Measurements from ENCODE around the gene MCTP1.

MCTP1 gene

GRCh38 chr5:95222836-95223235, 62.1 kb downstream of the MCTP1 start:
- Mint-ChIP-seq H3K27ac (no peak overlapping the region), H3K4me1 (peaks cover 16% of the 10 kb centered on the region), H3K4me3 (no peak overlapping the region), H3K36me3 (ENCODE audit: low read depth) (no peaks in the 10 kb centered on the region), H3K9me3 (no peaks in the 10 kb centered on the region), H3K27me3 (ENCODE audit: low read depth) (no peaks in the 10 kb centered on the region)
- no peak for TF ChIP-seq CTCF (IDR thresholded peaks at IDR 0.05; ENCODE audit: unreplicated experiment in 3 of 3)

GRCh38 chr5:95221234-95221633, 63.7 kb downstream of the MCTP1 start:
- H3K36me3 Mint-ChIP-seq (ENCODE audit: low read depth), result no peaks in the 10 kb centered on the region
- TF ChIP-seq CTCF (IDR thresholded peaks at IDR 0.05; ENCODE audit: unreplicated experiment in 3 of 3), result no peak
- H3K9me3 Mint-ChIP-seq, result no peaks in the 10 kb centered on the region
- peaks cover 18% of the 10 kb centered on the region for H3K4me1 Mint-ChIP-seq
- no peaks in the 10 kb centered on the region for H3K27me3 Mint-ChIP-seq (ENCODE audit: low read depth)
- no peak overlapping the region for H3K27ac Mint-ChIP-seq
- no peak overlapping the region for H3K4me3 Mint-ChIP-seq

- TF ChIP-seq CTCF (IDR thresholded peaks at IDR 0.05; ENCODE audit: unreplicated experiment in 3 of 3), result no peak
- Mint-ChIP-seq H3K36me3 (ENCODE audit: low read depth) (no peaks in the 10 kb centered on the region), H3K27me3 (ENCODE audit: low read depth) (no peaks in the 10 kb centered on the region), H3K4me3 (no peak overlapping the region), H3K4me1 (peaks cover 25% of the 10 kb centered on the region), H3K9me3 (no peaks in the 10 kb centered on the region), H3K27ac (no peak overlapping the region)
Measured at GRCh38 chr5:95220381-95220780, 64.5 kb downstream of the MCTP1 start.

GRCh38 chr5:95219411-95219810, 65.5 kb downstream of the MCTP1 start:
- Mint-ChIP-seq H3K27me3 (ENCODE audit: low read depth) (no peaks in the 10 kb centered on the region), H3K9me3 (peaks cover 3% of the 10 kb centered on the region), H3K4me3 (no peak overlapping the region), H3K36me3 (ENCODE audit: low read depth) (no peaks in the 10 kb centered on the region), H3K4me1 (peaks cover 25% of the 10 kb centered on the region), H3K27ac (no peak overlapping the region)
- TF ChIP-seq CTCF (IDR thresholded peaks at IDR 0.05; ENCODE audit: unreplicated experiment in 3 of 3), result no peak

- Mint-ChIP-seq H3K27me3 (ENCODE audit: low read depth) (no peaks in the 10 kb centered on the region), H3K36me3 (ENCODE audit: low read depth) (no peaks in the 10 kb centered on the region), H3K4me1 (peaks cover 25% of the 10 kb centered on the region), H3K27ac (no peak overlapping the region), H3K9me3 (peaks cover 5% of the 10 kb centered on the region), H3K4me3 (no peak overlapping the region)
- no peak for TF ChIP-seq CTCF (IDR thresholded peaks at IDR 0.05; ENCODE audit: unreplicated experiment in 3 of 3)
Measured at GRCh38 chr5:95217881-95218280, 67.0 kb downstream of the MCTP1 start.

GRCh38 chr5:95217351-95217750, 67.5 kb downstream of the MCTP1 start:
- Mint-ChIP-seq H3K4me3 (no peak overlapping the region), H3K4me1 (peaks cover 25% of the 10 kb centered on the region), H3K27me3 (ENCODE audit: low read depth) (no peaks in the 10 kb centered on the region), H3K9me3 (peaks cover 8% of the 10 kb centered on the region), H3K27ac (peak overlapping the region in 1 of 3 experiments; percentile 21), H3K36me3 (ENCODE audit: low read depth) (no peaks in the 10 kb centered on the region)
- TF ChIP-seq CTCF (IDR thresholded peaks at IDR 0.05; ENCODE audit: unreplicated experiment in 3 of 3), result no peak
